Ishikawa (cell line): Measurements from ENCODE around the gene SASH1.

Experiments
- CEBPB ChIP-seq: IDR thresholded peaks from 2 replicates; pipeline ENCODE4 v1.6.1; 2012
- CREB1 ChIP-seq: IDR thresholded peaks from 2 replicates; pipeline ENCODE4 v1.6.1; 2012; ENCODE audit warnings: low read depth
- EGR1 ChIP-seq: IDR thresholded peaks from 2 replicates; pipeline ENCODE4 v1.6.1; 2012
- EP300 ChIP-seq: IDR thresholded peaks from 2 replicates; pipeline ENCODE4 v1.6.1; 2012; ENCODE audit warnings: borderline replicate concordance
- FOXM1 ChIP-seq: IDR thresholded peaks from 2 replicates; pipeline ENCODE4 v1.6.1; 2012; ENCODE audit warnings: low read depth, borderline replicate concordance
- NFIC ChIP-seq: IDR thresholded peaks from 2 replicates; pipeline ENCODE4 v1.6.1; 2012
- RAD21 ChIP-seq: IDR thresholded peaks from 2 replicates; pipeline ENCODE4 v1.6.1; 2012; ENCODE audit warnings: low read depth
- TAF1 ChIP-seq: IDR thresholded peaks from 2 replicates; pipeline ENCODE4 v1.6.1; 2012; ENCODE audit warnings: low read depth, mild to moderate bottlenecking
- TCF12 ChIP-seq: IDR thresholded peaks from 2 replicates; pipeline ENCODE4 v1.6.1; 2012; ENCODE audit warnings: low read depth
- TEAD4 ChIP-seq: IDR thresholded peaks from 2 replicates; pipeline ENCODE4 v1.6.1; 2012
- YY1 ChIP-seq: IDR thresholded peaks from 2 replicates; pipeline ENCODE4 v1.6.1; 2012; ENCODE audit warnings: low read depth
- ZBTB7A ChIP-seq: IDR thresholded peaks from 2 replicates; pipeline ENCODE4 v1.6.1; 2012; ENCODE audit warnings: low read depth
- TF ChIP-seq, protein P1 (sequence below): IDR thresholded peaks from 2 replicates; pipeline ENCODE4 v1.6.1; 2012
- TF ChIP-seq, protein P2 (sequence below): IDR thresholded peaks from 2 replicates; pipeline ENCODE4 v1.6.1; 2012
- TF ChIP-seq, protein P3 (sequence below): IDR thresholded peaks from 2 replicates; pipeline ENCODE4 v1.6.1; 2012; ENCODE audit warnings: low read depth, mild to moderate bottlenecking

SASH1 gene

DNA sequence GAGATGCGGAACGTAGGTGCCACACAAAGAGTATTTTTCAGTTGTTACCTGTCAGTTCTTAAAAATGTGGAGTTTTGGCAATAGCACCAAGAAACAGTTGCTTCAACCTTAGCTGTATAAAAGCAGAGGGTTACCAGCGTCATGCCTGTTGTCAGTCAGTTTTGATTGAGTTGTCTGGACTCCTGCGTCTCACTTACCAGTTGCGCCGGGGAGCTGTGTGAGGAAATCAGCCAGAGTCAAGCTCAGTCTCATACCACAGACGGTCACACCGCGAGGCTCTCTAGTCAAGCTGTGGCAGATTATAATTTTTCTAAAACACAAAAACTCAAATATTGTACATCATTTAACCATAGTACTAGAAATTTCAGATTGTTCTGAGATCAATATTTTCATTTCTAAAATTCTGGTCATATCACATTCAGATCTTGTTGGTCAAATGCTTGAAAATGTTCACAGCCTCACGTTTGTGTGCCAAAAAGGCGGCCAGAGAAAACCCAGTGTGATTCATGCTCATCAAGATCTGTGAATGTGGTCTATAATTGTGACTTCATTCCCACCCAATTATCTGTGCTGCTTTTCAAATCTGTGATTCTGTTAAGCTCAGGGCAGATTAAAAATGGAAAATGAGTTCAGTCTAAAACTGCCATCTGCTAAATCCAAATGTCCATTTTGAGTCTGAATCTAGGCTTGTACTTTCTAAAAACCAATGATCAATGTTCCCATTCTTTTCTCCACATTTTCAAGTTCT, 37.5 kb downstream of the SASH1 start:
- no peak for TF ChIP-seq RAD21
- no peak for TF ChIP-seq TCF12
- TF ChIP-seq, protein P1, sequence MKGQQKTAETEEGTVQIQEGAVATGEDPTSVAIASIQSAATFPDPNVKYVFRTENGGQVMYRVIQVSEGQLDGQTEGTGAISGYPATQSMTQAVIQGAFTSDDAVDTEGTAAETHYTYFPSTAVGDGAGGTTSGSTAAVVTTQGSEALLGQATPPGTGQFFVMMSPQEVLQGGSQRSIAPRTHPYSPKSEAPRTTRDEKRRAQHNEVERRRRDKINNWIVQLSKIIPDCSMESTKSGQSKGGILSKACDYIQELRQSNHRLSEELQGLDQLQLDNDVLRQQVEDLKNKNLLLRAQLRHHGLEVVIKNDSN: no peak
- TF ChIP-seq TEAD4: no peak
- TF ChIP-seq, protein P2, sequence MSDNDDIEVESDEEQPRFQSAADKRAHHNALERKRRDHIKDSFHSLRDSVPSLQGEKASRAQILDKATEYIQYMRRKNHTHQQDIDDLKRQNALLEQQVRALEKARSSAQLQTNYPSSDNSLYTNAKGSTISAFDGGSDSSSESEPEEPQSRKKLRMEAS: no peak
- TF ChIP-seq CREB1: no peak
- no peak for TF ChIP-seq FOXM1
- no peak for TF ChIP-seq EGR1
- TF ChIP-seq EP300: no peak
- TF ChIP-seq NFIC: no peak
- TF ChIP-seq, protein P3, sequence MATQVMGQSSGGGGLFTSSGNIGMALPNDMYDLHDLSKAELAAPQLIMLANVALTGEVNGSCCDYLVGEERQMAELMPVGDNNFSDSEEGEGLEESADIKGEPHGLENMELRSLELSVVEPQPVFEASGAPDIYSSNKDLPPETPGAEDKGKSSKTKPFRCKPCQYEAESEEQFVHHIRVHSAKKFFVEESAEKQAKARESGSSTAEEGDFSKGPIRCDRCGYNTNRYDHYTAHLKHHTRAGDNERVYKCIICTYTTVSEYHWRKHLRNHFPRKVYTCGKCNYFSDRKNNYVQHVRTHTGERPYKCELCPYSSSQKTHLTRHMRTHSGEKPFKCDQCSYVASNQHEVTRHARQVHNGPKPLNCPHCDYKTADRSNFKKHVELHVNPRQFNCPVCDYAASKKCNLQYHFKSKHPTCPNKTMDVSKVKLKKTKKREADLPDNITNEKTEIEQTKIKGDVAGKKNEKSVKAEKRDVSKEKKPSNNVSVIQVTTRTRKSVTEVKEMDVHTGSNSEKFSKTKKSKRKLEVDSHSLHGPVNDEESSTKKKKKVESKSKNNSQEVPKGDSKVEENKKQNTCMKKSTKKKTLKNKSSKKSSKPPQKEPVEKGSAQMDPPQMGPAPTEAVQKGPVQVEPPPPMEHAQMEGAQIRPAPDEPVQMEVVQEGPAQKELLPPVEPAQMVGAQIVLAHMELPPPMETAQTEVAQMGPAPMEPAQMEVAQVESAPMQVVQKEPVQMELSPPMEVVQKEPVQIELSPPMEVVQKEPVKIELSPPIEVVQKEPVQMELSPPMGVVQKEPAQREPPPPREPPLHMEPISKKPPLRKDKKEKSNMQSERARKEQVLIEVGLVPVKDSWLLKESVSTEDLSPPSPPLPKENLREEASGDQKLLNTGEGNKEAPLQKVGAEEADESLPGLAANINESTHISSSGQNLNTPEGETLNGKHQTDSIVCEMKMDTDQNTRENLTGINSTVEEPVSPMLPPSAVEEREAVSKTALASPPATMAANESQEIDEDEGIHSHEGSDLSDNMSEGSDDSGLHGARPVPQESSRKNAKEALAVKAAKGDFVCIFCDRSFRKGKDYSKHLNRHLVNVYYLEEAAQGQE: no peak

DNA sequence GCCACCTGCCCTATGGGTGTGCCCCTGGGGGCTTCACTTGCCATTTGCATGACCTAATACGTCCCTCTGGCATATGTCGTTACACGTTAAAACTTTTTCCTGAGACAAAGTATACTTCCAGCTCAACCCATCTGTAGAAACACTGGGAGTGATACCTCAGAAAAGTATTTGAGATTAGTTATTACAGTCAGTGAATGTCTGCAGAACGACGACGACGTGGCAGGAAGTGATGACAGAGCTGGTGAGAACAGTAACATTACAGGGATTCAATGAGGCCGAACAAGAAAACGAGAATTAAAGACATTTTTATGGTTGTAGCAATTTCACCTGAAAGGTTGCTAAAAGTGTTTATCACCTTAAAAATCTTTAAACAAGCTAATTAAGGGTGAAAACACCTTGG, 40.2 kb downstream of the SASH1 start:
- TF ChIP-seq NFIC (no peak), ZBTB7A (no peak), EGR1 (no peak), CEBPB (no peak), YY1 (no peak), TAF1 (no peak), CREB1 (no peak), EP300 (no peak), TCF12 (no peak), RAD21 (no peak), TEAD4 (no peak)
- TF ChIP-seq, protein P2: no peak
- TF ChIP-seq, protein P3: no peak
- TF ChIP-seq, protein P1: no peak

DNA sequence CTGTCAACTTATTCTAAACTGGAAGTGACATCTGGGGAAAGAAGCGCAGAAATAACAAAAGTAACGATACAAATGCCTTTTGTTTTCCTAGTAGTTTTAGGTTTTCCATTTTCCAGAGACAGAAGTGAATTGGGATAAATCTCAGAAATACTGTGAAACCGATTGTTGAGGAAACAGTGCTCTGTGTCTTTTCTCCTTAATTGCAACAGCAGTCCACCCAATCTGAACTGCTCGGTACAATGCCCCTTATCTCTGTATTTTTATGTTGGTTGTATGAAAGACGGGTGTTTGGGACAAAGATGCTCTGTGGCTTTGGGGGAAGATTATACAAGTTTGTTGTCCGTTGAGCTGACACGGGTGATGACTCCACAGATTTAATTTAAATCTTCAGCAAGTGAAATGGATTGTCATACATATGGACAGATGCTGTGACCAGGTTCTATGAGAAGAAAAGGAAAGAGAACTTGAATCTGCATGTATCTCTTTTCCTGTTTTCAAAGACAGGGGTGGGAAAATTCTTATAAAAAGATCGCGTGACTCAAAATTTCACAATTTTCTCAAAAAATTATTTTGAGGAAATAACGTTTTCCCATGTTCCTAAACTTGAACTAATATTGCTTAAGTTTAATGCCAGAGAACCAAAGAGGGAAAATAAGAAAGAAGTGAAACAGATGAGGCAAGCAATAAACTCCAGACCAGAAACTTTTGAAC, 41.2 kb downstream of the SASH1 start:
- TF ChIP-seq TCF12 (no peak), NFIC (no peak), EP300 (no peak), TAF1 (no peak), CREB1 (no peak), ZBTB7A (no peak), RAD21 (no peak), CEBPB (no peak), EGR1 (no peak), YY1 (no peak), TEAD4 (no peak), FOXM1 (no peak)
- TF ChIP-seq, protein P3: no peak
- TF ChIP-seq, protein P2: no peak
- TF ChIP-seq, protein P1: no peak
